SK-N-SH (cell line): ENCODE data around the gene MNS1.

Source experiments
- EZH2phosphoT487 ChIP-seq: fragments of 200-600 bp; sonication (generic); IDR thresholded peaks from 2 replicates; pipeline ENCODE4 v1.6.1; 2017; ENCODE audit warnings: low read depth, mixed run types, mild to moderate bottlenecking, antibody characterized with exemption, moderate library complexity, borderline replicate concordance
- GATA2 ChIP-seq: sonication (generic); formaldehyde crosslinking; IDR thresholded peaks from 2 replicates; pipeline ENCODE4 v1.5.0; 2020; ENCODE audit warnings: mild to moderate bottlenecking, missing genetic modification reagents
- NFIC ChIP-seq: IDR thresholded peaks from 2 replicates; pipeline ENCODE4 v1.4.0; 2012; ENCODE audit warnings: borderline replicate concordance
- POLR2AphosphoS5 ChIP-seq: IDR thresholded peaks from 2 replicates; pipeline ENCODE4 v1.6.1; 2012; ENCODE audit warnings: low read depth, low read length
- RCOR1 ChIP-seq: fragments of 150-350 bp; IDR thresholded peaks from 2 replicates; pipeline ENCODE4 v1.6.1; 2017; ENCODE audit warnings: antibody characterized with exemption, low read length
- RFX5 ChIP-seq: IDR thresholded peaks from 2 replicates; pipeline ENCODE4 v1.6.1; 2012; ENCODE audit warnings: mild to moderate bottlenecking, improper control_type of control experiment, low read length
- TCF12 ChIP-seq: IDR thresholded peaks from 2 replicates; pipeline ENCODE4 v1.4.0; 2012
- YY1 ChIP-seq: IDR thresholded peaks from 2 replicates; pipeline ENCODE4 v1.4.0; 2012; ENCODE audit warnings: low read depth, mild to moderate bottlenecking
- TF ChIP-seq, protein P1 (sequence below): fragments of 200-600 bp; sonication (generic); IDR thresholded peaks from 2 replicates; pipeline ENCODE4 v1.6.1; 2017; ENCODE audit warnings: antibody characterized with exemption, mild to moderate bottlenecking, moderate library complexity
- TF ChIP-seq, protein P2 (sequence below): IDR thresholded peaks from 2 replicates; pipeline ENCODE4 v1.6.1; 2012; ENCODE audit warnings: mild to moderate bottlenecking, low read depth, low read length, moderate library complexity

- TF ChIP-seq RCOR1 (no peak), GATA2 (CRISPR knock-in tag) (no peak), POLR2AphosphoS5 (no peak), TCF12 (no peak), NFIC (no peak), RFX5 (no peak), EZH2phosphoT487 (no peak), YY1 (no peak)
- TF ChIP-seq, protein P1, sequence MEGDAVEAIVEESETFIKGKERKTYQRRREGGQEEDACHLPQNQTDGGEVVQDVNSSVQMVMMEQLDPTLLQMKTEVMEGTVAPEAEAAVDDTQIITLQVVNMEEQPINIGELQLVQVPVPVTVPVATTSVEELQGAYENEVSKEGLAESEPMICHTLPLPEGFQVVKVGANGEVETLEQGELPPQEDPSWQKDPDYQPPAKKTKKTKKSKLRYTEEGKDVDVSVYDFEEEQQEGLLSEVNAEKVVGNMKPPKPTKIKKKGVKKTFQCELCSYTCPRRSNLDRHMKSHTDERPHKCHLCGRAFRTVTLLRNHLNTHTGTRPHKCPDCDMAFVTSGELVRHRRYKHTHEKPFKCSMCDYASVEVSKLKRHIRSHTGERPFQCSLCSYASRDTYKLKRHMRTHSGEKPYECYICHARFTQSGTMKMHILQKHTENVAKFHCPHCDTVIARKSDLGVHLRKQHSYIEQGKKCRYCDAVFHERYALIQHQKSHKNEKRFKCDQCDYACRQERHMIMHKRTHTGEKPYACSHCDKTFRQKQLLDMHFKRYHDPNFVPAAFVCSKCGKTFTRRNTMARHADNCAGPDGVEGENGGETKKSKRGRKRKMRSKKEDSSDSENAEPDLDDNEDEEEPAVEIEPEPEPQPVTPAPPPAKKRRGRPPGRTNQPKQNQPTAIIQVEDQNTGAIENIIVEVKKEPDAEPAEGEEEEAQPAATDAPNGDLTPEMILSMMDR, result no peak
- TF ChIP-seq, protein P2, sequence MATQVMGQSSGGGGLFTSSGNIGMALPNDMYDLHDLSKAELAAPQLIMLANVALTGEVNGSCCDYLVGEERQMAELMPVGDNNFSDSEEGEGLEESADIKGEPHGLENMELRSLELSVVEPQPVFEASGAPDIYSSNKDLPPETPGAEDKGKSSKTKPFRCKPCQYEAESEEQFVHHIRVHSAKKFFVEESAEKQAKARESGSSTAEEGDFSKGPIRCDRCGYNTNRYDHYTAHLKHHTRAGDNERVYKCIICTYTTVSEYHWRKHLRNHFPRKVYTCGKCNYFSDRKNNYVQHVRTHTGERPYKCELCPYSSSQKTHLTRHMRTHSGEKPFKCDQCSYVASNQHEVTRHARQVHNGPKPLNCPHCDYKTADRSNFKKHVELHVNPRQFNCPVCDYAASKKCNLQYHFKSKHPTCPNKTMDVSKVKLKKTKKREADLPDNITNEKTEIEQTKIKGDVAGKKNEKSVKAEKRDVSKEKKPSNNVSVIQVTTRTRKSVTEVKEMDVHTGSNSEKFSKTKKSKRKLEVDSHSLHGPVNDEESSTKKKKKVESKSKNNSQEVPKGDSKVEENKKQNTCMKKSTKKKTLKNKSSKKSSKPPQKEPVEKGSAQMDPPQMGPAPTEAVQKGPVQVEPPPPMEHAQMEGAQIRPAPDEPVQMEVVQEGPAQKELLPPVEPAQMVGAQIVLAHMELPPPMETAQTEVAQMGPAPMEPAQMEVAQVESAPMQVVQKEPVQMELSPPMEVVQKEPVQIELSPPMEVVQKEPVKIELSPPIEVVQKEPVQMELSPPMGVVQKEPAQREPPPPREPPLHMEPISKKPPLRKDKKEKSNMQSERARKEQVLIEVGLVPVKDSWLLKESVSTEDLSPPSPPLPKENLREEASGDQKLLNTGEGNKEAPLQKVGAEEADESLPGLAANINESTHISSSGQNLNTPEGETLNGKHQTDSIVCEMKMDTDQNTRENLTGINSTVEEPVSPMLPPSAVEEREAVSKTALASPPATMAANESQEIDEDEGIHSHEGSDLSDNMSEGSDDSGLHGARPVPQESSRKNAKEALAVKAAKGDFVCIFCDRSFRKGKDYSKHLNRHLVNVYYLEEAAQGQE, result no peak
Measured at GRCh38 chr15:56394909-56395308, 70.0 kb downstream of the MNS1 start.
